ENCODE results near the gene IFNL1. TPM values are rescaled to one million over a fixed set of nuclear protein-coding genes. Genes with fewer than 3 reads are reported as not detected.

The IFNL1 gene
- total and polyA plus RNA-seq, 2 donors (not counting 1 experiment from before 2014, with no cell fraction given) = not detected

DNA sequence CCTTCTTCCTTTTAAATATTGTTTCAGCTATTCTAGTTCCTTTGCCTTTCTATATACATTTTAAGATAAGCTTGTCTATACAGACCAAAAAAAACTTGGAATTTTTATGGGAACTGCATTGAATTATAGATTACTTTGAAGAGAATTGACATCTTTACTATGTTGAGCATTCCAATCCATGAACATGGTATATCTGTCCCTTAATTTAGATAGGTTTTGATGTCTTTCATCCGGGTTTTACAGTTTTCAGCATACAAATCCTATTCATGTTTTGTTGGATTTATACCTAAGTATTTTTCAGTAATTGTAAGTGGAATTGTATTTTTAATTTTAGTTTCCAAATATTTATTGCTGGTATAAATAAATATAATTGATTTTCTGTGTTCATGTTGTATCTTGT is 12.2 kb upstream of the IFNL1 start:
- no peak overlapping the region for H3K9ac ChIP-seq (ENCODE audit: low read length)

DNA sequence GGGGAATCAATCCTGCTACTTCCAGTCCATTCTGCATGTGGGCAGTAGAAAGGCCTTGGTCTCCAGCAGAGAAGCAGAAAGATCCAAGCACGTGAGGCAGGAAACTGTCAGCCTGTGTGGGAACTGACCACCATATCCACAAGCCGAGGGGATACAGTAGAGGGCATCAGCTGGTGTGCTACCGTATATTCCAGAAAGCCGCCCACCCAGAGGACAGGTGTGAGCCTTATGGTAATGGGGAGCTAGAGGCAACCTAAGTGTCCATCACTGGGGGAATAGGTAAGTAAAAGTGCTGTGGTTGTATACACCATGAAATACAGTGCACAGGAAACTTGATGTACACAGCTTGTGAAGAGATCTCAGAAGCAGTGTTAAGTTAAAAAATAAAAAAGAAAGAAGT is 2.8 kb upstream of the IFNL1 start:
- Histone ChIP-seq H3K9me3 (ENCODE audit: control extremely low read depth in 1 of 3, control insufficient read depth in 2 of 3, insufficient read depth in 1 of 3, low read length in 2 of 3) (no peaks in the 10 kb centered on the region), H3K79me2 (ENCODE audit: control insufficient read depth, insufficient read depth, low read length) (no peaks in the 10 kb centered on the region), H3K27me3 (replicated peaks in 1 of 4; ENCODE audit: control extremely low read depth in 1 of 4, control insufficient read depth in 3 of 4, insufficient read depth in 4 of 4, low read length in 3 of 4) (peaks cover 0 to 9% (median 2%) of the 10 kb centered on the region in 4 experiments), H3K36me3 (replicated peaks in 1 of 2; ENCODE audit: control extremely low read depth in 1 of 2, control insufficient read depth in 1 of 2, extremely low read depth in 1 of 2, insufficient read depth in 2 of 2, low read length in 1 of 2) (no peaks in the 10 kb centered on the region), H3K9ac (ENCODE audit: low read length) (no peak overlapping the region), H3K27ac (ENCODE audit: low read length in 2 of 2) (no peak overlapping the region), H4K20me1 (ENCODE audit: control insufficient read depth, insufficient read depth, low read length, poor library complexity, severe bottlenecking) (no peaks in the 10 kb centered on the region), H3K4me3 (ENCODE audit: control extremely low read depth in 1 of 5, extremely low read depth in 1 of 5, insufficient read depth in 1 of 5, low read depth in 2 of 5, low read length in 4 of 5) (no peak overlapping the region), H2AFZ (ENCODE audit: insufficient read depth, low read depth, low read length, poor library complexity, severe bottlenecking) (no peak overlapping the region), H3K4me1 (ENCODE audit: control insufficient read depth in 2 of 2, insufficient read depth in 2 of 2, low read length in 2 of 2) (no peaks in the 10 kb centered on the region), H3K4me2 (replicated peaks; ENCODE audit: low read depth, low read length, poor library complexity, severe bottlenecking) (no peak overlapping the region)
- 84% methylated on average over 4 of the region's 4 CpGs for WGBS (ENCODE audit: insufficient coverage)
- TF ChIP-seq EZH2 (IDR thresholded peaks at IDR 0.05; ENCODE audit: borderline replicate concordance, insufficient read depth, low read depth, low read length, poor library complexity, severe bottlenecking) = no peak
- TF ChIP-seq, protein P1, sequence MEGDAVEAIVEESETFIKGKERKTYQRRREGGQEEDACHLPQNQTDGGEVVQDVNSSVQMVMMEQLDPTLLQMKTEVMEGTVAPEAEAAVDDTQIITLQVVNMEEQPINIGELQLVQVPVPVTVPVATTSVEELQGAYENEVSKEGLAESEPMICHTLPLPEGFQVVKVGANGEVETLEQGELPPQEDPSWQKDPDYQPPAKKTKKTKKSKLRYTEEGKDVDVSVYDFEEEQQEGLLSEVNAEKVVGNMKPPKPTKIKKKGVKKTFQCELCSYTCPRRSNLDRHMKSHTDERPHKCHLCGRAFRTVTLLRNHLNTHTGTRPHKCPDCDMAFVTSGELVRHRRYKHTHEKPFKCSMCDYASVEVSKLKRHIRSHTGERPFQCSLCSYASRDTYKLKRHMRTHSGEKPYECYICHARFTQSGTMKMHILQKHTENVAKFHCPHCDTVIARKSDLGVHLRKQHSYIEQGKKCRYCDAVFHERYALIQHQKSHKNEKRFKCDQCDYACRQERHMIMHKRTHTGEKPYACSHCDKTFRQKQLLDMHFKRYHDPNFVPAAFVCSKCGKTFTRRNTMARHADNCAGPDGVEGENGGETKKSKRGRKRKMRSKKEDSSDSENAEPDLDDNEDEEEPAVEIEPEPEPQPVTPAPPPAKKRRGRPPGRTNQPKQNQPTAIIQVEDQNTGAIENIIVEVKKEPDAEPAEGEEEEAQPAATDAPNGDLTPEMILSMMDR (IDR thresholded peaks at IDR 0.05) = no peak
- DNase-seq (no peak), ATAC-seq (ENCODE audit: low read depth) (no peak)
- no peaks in the 10 kb centered on the region for H3K4me1 Mint-ChIP-seq
- H3K27ac Mint-ChIP-seq = no peak overlapping the region
- H3K27me3 Mint-ChIP-seq = peaks cover 32% of the 10 kb centered on the region
- H3K4me3 Mint-ChIP-seq = no peak overlapping the region
- no peaks in the 10 kb centered on the region for H3K9me3 Mint-ChIP-seq (ENCODE audit: insufficient read depth)
- intact Hi-C loops (cut with micrococcal nuclease) = no loop called here
- CTCF ChIA-PET = interaction anchor here (0.6 kb wide), 1 partner anchor 63 kb away, joined by 6 read pairs; no protein-coding TSS in a partner anchor
- POLR2A ChIA-PET = no interaction called here

More for the DNA sequence above, 12.2 kb upstream of the IFNL1 start:
- peaks cover 4% of the 10 kb centered on the region for H3K9me3 Mint-ChIP-seq (ENCODE audit: insufficient read depth)
- H3K36me3 ChIP-seq (replicated peaks in 1 of 2; ENCODE audit: control extremely low read depth in 1 of 2, control insufficient read depth in 1 of 2, extremely low read depth in 1 of 2, insufficient read depth in 2 of 2, low read length in 1 of 2) = no peaks in the 10 kb centered on the region
- ChIA-PET CTCF (no interaction called here), POLR2A (no interaction called here)
- H3K4me3 Mint-ChIP-seq = no peak overlapping the region
- ATAC-seq (ENCODE audit: low read depth) (no peak), DNase-seq (no peak)
- H3K4me2 ChIP-seq (replicated peaks; ENCODE audit: low read depth, low read length, poor library complexity, severe bottlenecking) = no peak overlapping the region
- H4K20me1 ChIP-seq (ENCODE audit: control insufficient read depth, insufficient read depth, low read length, poor library complexity, severe bottlenecking) = no peaks in the 10 kb centered on the region
- no peak overlapping the region for H3K27ac ChIP-seq (ENCODE audit: low read length in 2 of 2)
- peaks cover 0 to 7% (median 0%) of the 10 kb centered on the region in 4 experiments for H3K27me3 ChIP-seq (replicated peaks in 1 of 4; ENCODE audit: control extremely low read depth in 1 of 4, control insufficient read depth in 3 of 4, insufficient read depth in 4 of 4, low read length in 3 of 4)
- TF ChIP-seq EZH2 (IDR thresholded peaks at IDR 0.05; ENCODE audit: borderline replicate concordance, insufficient read depth, low read depth, low read length, poor library complexity, severe bottlenecking) = no peak
- TF ChIP-seq, protein P1 (IDR thresholded peaks at IDR 0.05) = no peak
- H3K4me1 Mint-ChIP-seq = no peaks in the 10 kb centered on the region
- H3K4me1 ChIP-seq (ENCODE audit: control insufficient read depth in 2 of 2, insufficient read depth in 2 of 2, low read length in 2 of 2) = no peaks in the 10 kb centered on the region
- H3K27me3 Mint-ChIP-seq = peaks cover 12% of the 10 kb centered on the region
- peaks cover 2 to 6% (median 5%) of the 10 kb centered on the region in 3 donors for H3K9me3 ChIP-seq (ENCODE audit: control extremely low read depth in 1 of 3, control insufficient read depth in 2 of 3, insufficient read depth in 1 of 3, low read length in 2 of 3)
- no CpG with 5 or more reads among the region's 1 CpG for whole genome bisulfite sequencing (ENCODE audit: insufficient coverage)
- intact Hi-C loops (cut with micrococcal nuclease) = no loop called here
- no peak overlapping the region for H3K4me3 ChIP-seq (ENCODE audit: control extremely low read depth in 1 of 5, extremely low read depth in 1 of 5, insufficient read depth in 1 of 5, low read depth in 2 of 5, low read length in 4 of 5)
- H2AFZ ChIP-seq (ENCODE audit: insufficient read depth, low read depth, low read length, poor library complexity, severe bottlenecking) = no peak overlapping the region
- no peaks in the 10 kb centered on the region for H3K79me2 ChIP-seq (ENCODE audit: control insufficient read depth, insufficient read depth, low read length)
- H3K27ac Mint-ChIP-seq = no peak overlapping the region

Measured in B cell (primary cell).